T-helper 17 cell (primary cell): ENCODE measurements around the gene HSPA14. TPM values are rescaled to one million over a fixed set of nuclear protein-coding genes. Genes with fewer than 3 reads are reported as not detected.
A peak's percentile ranks its signal among the peaks of the same experiment; 100 is the strongest.
"Not testable (repeated sequence)": the region's sequence is repeated elsewhere in the genome, so short reads cannot be mapped to it uniquely, and the experiment has no call there.

ENCODE experiments used
- ATAC-seq: fragments of 150-1000 bp; cut with Tn5 transposase; 2 replicates; pipeline ENCODE4 v1.10.0; 2021; ENCODE audit warnings: mild to moderate bottlenecking, moderate library complexity
- DNase-seq, 3 donors: peaks; one replicate each; pipeline versions ENCODE4 v3.0.0 to v3.0.0-alpha.2; 2020 to 2021
- H3K9me3 ChIP-seq: one replicate; pipeline ENCODE4 v1.7.0; 2013; ENCODE audit warnings: low read length, mild to moderate bottlenecking; ENCODE audit not compliant: control insufficient read depth, poor library complexity, severe bottlenecking
- H3K27ac Mint-ChIP-seq: one replicate; pipeline ENCODE4 v1.8.0; 2022; ENCODE audit warnings: mild to moderate bottlenecking, moderate library complexity, mixed read lengths
- H3K27me3 Mint-ChIP-seq: one replicate; pipeline ENCODE4 v1.8.0; 2022; ENCODE audit warnings: mixed read lengths
- H3K36me3 Mint-ChIP-seq: one replicate; pipeline ENCODE4 v1.8.0; 2022; ENCODE audit warnings: low read depth, mixed read lengths
- H3K4me1 Mint-ChIP-seq: one replicate; pipeline ENCODE4 v1.8.0; 2022; ENCODE audit warnings: mild to moderate bottlenecking, mixed read lengths
- H3K4me3 Mint-ChIP-seq: one replicate; pipeline ENCODE4 v1.8.0; 2022; ENCODE audit warnings: mild to moderate bottlenecking, moderate library complexity, mixed read lengths
- total RNA-seq, 4 donors: library from RNA in 2 of 4; stranded (reverse) in 2 of 4; gene quantifications; one replicate each; pipeline ENCODE4 v1.2.3 and lab custom pipeline; 2022 to 2026

The HSPA14 gene
- total RNA-seq, 2 donors from 2014 or later, result 22.5 to 24.7 TPM

GRCh38 chr10:14879124-14879927, 41.2 kb downstream of the HSPA14 start:
- Mint-ChIP-seq H3K4me1 (peaks cover 28% of the 10 kb centered on the region), H3K27ac (peak overlapping the region; percentile 79), H3K27me3 (no peaks in the 10 kb centered on the region), H3K36me3 (no peaks in the 10 kb centered on the region), H3K4me3 (peak overlapping the region; percentile 91)
- DNase-seq (peak in 2 of 3 donors; percentile 32 to 39), ATAC-seq (peak; percentile 14)
- H3K9me3 ChIP-seq, result no peaks in the 10 kb centered on the region

DNA sequence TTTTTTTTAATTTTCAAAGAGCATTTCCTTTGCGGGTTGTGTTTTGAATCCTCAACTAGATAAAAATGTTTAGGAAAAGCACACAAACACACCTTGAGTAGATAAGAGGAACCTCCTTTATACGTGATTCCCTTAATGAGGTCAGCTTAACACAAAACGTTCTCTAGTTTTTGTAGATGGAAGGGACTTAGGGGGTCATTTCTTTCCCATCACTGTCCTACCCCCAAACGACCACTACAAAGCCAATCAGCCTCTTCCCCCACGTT, 41.8 kb downstream of the HSPA14 start:
- Mint-ChIP-seq H3K27me3 (no peaks in the 10 kb centered on the region), H3K4me3 (peak overlapping the region; percentile 91), H3K36me3 (no peaks in the 10 kb centered on the region), H3K4me1 (peaks cover 28% of the 10 kb centered on the region), H3K27ac (peak overlapping the region; percentile 79)
- no peak for ATAC-seq
- no peak for DNase-seq
- H3K9me3 ChIP-seq, result no peaks in the 10 kb centered on the region

GRCh38 chr10:14880229-14880628, 42.1 kb downstream of the HSPA14 start:
- Mint-ChIP-seq H3K27ac (peak overlapping the region; percentile 79), H3K27me3 (no peaks in the 10 kb centered on the region), H3K4me3 (peak overlapping the region; percentile 91), H3K36me3 (no peaks in the 10 kb centered on the region), H3K4me1 (peaks cover 28% of the 10 kb centered on the region)
- DNase-seq (no peak), ATAC-seq (no peak)
- no peaks in the 10 kb centered on the region for H3K9me3 ChIP-seq

GRCh38 chr10:14884082-14884481, 46.0 kb downstream of the HSPA14 start:
- H3K27ac Mint-ChIP-seq, result no peak overlapping the region
- no peaks in the 10 kb centered on the region for H3K9me3 ChIP-seq
- H3K4me1 Mint-ChIP-seq, result peaks cover 20% of the 10 kb centered on the region
- no peak overlapping the region for H3K4me3 Mint-ChIP-seq
- no peaks in the 10 kb centered on the region for H3K27me3 Mint-ChIP-seq
- no peaks in the 10 kb centered on the region for H3K36me3 Mint-ChIP-seq
- DNase-seq (no peak), ATAC-seq (no peak)

DNA sequence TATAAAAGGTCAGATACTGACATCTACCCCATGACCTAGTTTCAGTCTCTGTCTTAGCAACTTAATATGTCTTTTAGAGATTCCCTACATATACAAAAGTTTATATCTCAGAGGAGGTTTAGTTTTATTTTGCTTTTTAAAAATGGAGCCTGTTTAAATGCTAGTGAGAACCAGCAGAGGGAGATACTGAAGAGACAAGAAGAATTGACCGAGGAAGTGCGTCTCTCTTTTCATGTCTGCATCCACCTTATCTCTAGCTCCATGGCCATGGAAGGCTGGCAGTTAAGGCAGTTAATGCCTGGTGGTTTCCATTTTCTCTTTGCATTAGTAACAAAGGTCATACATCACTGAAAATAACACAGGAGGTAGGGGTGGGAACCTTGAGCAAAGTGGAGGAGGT, 51.2 kb downstream of the HSPA14 start:
- DNase-seq (no peak), ATAC-seq (peak; percentile 74)
- H3K4me3 Mint-ChIP-seq, result no peak overlapping the region
- H3K9me3 ChIP-seq, result no peaks in the 10 kb centered on the region
- no peak overlapping the region for H3K27ac Mint-ChIP-seq
- no peaks in the 10 kb centered on the region for H3K27me3 Mint-ChIP-seq
- H3K36me3 Mint-ChIP-seq, result no peaks in the 10 kb centered on the region
- H3K4me1 Mint-ChIP-seq, result peaks cover 12% of the 10 kb centered on the region

DNA sequence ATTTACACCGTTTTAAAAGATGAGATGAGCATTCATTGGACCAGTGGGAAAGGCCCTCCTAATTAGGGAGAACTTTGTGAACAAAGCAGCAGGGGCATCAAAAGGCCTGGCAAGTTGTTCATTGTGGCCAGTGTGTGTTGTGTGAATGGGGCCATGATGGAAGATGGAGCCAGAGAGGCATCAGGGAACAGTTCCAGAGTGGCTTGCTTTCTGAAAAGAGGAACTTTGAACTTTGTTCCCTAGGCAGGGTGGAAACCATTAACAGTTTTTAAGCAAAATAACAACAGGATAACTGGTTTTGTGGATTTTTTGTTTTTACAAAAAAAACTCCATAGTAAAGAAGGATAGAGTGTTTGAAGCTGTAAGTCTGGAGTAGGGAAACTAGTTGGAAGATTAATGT, 53.0 kb downstream of the HSPA14 start:
- Mint-ChIP-seq H3K4me1 (peaks cover 12% of the 10 kb centered on the region), H3K27me3 (no peaks in the 10 kb centered on the region)
- DNase-seq, result no peak

GRCh38 chr10:14904316-14904732, 66.2 kb downstream of the HSPA14 start:
- Mint-ChIP-seq H3K4me3 (no peak overlapping the region), H3K4me1 (peaks cover 6% of the 10 kb centered on the region), H3K27ac (no peak overlapping the region), H3K36me3 (peaks cover 8% of the 10 kb centered on the region), H3K27me3 (no peaks in the 10 kb centered on the region)
- DNase-seq (no peak), ATAC-seq (peak; percentile 83)
- H3K9me3 ChIP-seq, result no peaks in the 10 kb centered on the region

More for the DNA sequence above, 53.0 kb downstream of the HSPA14 start:
- no peak overlapping the region for H3K4me3 Mint-ChIP-seq
- no peaks in the 10 kb centered on the region for H3K9me3 ChIP-seq
- H3K27ac Mint-ChIP-seq, result peak overlapping the region; percentile 78
- ATAC-seq, result no peak
- H3K36me3 Mint-ChIP-seq, result no peaks in the 10 kb centered on the region

DNA sequence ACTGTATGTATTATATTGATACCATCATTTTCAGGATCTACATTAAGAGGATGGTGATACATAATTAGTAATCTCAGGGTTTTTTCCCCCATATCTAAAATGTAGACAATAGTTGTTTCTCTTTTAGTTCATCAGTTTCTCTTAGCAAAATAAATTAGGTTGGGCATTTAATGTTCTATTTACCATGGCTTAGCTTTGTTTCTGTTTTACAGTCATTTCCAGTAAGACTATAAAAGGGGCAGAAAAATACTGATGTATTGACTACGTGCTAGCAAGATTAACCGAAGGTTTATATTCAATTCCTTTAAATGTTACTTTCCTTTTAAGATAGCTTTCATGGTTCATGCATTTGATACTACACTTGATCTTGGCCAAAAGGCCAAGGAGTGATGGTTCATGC, 66.8 kb downstream of the HSPA14 start:
- peaks cover 8% of the 10 kb centered on the region for H3K36me3 Mint-ChIP-seq
- no peak overlapping the region for H3K4me3 Mint-ChIP-seq
- no peak overlapping the region for H3K27ac Mint-ChIP-seq
- no peaks in the 10 kb centered on the region for H3K9me3 ChIP-seq
- DNase-seq, result no peak
- no peak for ATAC-seq
- no peaks in the 10 kb centered on the region for H3K27me3 Mint-ChIP-seq
- peaks cover 6% of the 10 kb centered on the region for H3K4me1 Mint-ChIP-seq

- Mint-ChIP-seq H3K27ac (peak overlapping the region; percentile 45), H3K4me1 (peaks cover 9% of the 10 kb centered on the region), H3K36me3 (peaks cover 10% of the 10 kb centered on the region), H3K4me3 (no peak overlapping the region), H3K27me3 (no peaks in the 10 kb centered on the region)
- no peak for DNase-seq
- peak; percentile 57 for ATAC-seq
- H3K9me3 ChIP-seq, result no peaks in the 10 kb centered on the region
Observed at GRCh38 chr10:14905890-14906289, 67.8 kb downstream of the HSPA14 start.

DNA sequence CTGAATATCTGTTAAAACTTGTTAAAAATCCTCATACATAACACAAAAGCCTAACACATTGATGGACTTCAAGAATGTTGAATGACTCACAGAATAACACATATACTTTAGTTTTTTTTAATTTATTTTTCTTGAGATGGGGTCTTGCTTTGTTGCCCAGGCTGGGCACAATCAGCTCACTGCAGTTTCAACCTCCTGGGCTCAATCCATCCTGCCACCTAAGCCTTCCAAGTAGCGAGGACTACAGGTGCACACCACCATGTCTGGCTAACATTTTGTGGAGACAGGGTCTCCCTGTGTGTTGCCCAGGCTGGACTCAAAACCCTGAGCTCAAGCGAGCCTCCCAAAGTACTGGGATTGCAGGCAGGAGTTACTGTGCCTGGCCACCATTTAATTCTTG, 68.7 kb downstream of the HSPA14 start:
- no peaks in the 10 kb centered on the region for H3K27me3 Mint-ChIP-seq
- H3K4me1 Mint-ChIP-seq, result peaks cover 13% of the 10 kb centered on the region

DNA sequence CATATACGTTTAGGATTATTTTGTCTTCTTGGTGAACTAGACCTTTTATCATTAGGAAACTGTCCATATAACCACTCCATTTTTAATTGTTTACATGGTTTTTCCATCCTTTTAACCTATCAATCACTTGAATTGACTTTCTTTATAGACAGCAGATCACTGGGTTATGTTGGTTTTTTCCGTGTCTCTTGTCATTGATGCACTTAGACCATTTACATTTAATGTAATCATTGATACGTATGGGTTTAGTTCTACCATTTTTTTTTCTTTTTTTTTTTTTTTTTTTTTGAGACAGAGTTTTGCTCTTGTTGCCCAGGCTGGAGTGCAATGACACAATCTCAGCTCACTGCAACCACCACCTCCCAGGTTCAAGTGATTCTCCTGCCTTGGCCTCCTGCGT, 69.5 kb downstream of the HSPA14 start:
- peaks cover 14% of the 10 kb centered on the region for H3K36me3 Mint-ChIP-seq

More for the DNA sequence above, 68.7 kb downstream of the HSPA14 start:
- no peak overlapping the region for H3K27ac Mint-ChIP-seq
- DNase-seq (no peak), ATAC-seq (no peak)
- H3K9me3 ChIP-seq, result no peaks in the 10 kb centered on the region
- no peak overlapping the region for H3K4me3 Mint-ChIP-seq
- H3K36me3 Mint-ChIP-seq, result peaks cover 12% of the 10 kb centered on the region

GRCh38 chr10:14909101-14909500, 71.0 kb downstream of the HSPA14 start:
- peaks cover 14% of the 10 kb centered on the region for H3K36me3 Mint-ChIP-seq
- DNase-seq, result no peak

More for the DNA sequence above, 69.5 kb downstream of the HSPA14 start:
- not testable (repeated sequence) for ATAC-seq, DNase-seq, H3K4me3 Mint-ChIP-seq, H3K9me3 ChIP-seq, H3K27ac Mint-ChIP-seq, H3K27me3 Mint-ChIP-seq
- H3K4me1 Mint-ChIP-seq, result peaks cover 13% of the 10 kb centered on the region

DNA sequence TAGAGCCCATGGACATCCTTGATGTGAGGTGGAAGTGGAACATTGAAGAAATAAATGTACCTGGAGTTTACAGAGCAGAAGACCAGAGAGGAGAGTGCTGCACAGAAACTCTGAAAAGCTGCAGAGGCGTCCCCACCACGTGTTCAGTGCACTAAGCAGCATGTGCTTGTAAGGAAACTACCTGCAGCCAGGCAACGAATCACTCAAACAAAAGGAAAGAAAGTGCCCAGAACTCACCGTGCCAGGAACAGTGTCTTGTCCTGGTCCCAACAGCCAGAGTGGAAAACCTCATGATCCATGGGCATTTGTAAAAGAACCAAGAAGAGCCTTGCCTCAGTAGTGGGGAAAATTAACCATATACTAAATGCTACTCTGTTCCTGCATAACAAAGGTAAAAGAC, 72.8 kb downstream of the HSPA14 start:
- ATAC-seq, result no peak
- Mint-ChIP-seq H3K4me1 (peaks cover 18% of the 10 kb centered on the region), H3K36me3 (peaks cover 17% of the 10 kb centered on the region), H3K27ac (peak overlapping the region; percentile 12), H3K4me3 (no peak overlapping the region), H3K27me3 (no peaks in the 10 kb centered on the region)
- H3K9me3 ChIP-seq, result no peaks in the 10 kb centered on the region
- no peak for DNase-seq

More at GRCh38 chr10:14909101-14909500, 71.0 kb downstream of the HSPA14 start:
- Mint-ChIP-seq H3K4me3 (no peak overlapping the region), H3K4me1 (peaks cover 13% of the 10 kb centered on the region), H3K27ac (no peak overlapping the region), H3K27me3 (no peaks in the 10 kb centered on the region)
- H3K9me3 ChIP-seq, result no peaks in the 10 kb centered on the region
- no peak for ATAC-seq

GRCh38 chr10:14911801-14912200, 73.7 kb downstream of the HSPA14 start:
- Mint-ChIP-seq H3K4me1 (peaks cover 18% of the 10 kb centered on the region), H3K27ac (peak overlapping the region; percentile 12), H3K4me3 (no peak overlapping the region), H3K27me3 (no peaks in the 10 kb centered on the region), H3K36me3 (peaks cover 17% of the 10 kb centered on the region)
- H3K9me3 ChIP-seq, result no peaks in the 10 kb centered on the region
- ATAC-seq (no peak), DNase-seq (no peak)
